Measurements from ENCODE around the gene DACT3. TPM values are rescaled to one million over a fixed set of nuclear protein-coding genes. Genes with fewer than 3 reads are reported as not detected.

DACT3 gene
- total RNA-seq, 1 donor from 2014 or later: 11.2 TPM

DNA sequence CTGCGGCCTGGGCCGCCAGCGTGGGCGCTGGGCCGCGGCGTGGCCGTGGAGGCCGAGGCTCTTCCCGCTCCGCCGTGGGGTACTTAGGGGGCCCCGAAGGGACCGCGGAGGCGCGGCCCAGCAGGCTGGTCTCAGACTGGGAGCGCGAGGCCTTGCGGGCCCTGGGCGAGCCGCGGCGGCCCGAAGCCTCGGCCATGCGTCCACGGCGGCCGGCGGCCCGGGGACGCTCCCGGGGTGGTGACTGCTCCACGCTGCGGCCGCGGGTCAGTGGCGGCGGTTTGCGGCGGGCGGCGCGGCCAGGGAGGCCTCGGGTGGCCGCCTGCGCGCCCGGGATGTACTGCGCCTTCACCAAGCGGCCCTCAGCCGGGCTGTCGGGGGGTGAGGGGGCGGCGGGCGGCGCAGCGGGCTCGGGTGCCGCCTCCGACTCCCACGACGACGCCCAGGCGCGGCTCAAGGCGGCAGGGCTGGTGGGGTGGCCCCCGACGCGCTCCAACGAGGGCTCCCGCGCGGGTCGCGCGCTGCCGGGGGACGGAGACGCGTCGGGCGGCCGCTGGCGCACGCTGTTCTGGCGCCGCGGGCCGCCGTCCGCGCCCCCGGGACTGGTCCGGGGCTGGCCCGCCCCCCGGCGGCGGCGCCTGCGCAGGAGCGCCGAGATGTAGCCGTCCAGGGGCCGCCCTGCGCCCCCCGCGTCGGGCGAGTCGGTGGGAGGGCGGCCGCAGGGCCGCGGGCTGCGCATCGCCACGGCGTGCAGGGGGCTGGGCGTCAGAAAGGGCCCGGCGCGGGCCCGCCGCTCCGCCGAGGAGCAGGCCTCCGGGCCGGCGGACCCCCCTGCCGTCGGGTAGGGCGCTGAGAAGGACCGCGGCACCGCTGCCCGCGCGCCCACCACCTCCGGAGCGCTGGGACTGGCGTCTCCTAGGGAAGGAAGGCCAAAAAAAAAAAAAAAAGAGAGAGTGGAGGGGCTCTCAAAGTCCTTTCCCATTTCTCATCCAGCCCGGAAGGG lies 11.7 kb downstream of the DACT3 start:
- peaks cover 6% of the 10 kb centered on the region for H3K36me3 Mint-ChIP-seq (ENCODE audit: unreplicated experiment)
- H3K4me1 Mint-ChIP-seq (ENCODE audit: unreplicated experiment): peaks cover under 1% of the 10 kb centered on the region
- no peak for DNase-seq (ENCODE audit: extremely low spot score, unreplicated experiment)
- TF ChIP-seq, protein P1, sequence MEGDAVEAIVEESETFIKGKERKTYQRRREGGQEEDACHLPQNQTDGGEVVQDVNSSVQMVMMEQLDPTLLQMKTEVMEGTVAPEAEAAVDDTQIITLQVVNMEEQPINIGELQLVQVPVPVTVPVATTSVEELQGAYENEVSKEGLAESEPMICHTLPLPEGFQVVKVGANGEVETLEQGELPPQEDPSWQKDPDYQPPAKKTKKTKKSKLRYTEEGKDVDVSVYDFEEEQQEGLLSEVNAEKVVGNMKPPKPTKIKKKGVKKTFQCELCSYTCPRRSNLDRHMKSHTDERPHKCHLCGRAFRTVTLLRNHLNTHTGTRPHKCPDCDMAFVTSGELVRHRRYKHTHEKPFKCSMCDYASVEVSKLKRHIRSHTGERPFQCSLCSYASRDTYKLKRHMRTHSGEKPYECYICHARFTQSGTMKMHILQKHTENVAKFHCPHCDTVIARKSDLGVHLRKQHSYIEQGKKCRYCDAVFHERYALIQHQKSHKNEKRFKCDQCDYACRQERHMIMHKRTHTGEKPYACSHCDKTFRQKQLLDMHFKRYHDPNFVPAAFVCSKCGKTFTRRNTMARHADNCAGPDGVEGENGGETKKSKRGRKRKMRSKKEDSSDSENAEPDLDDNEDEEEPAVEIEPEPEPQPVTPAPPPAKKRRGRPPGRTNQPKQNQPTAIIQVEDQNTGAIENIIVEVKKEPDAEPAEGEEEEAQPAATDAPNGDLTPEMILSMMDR (IDR thresholded peaks at IDR 0.05): no peak
- H3K27me3 Mint-ChIP-seq (ENCODE audit: unreplicated experiment): no peaks in the 10 kb centered on the region
- H3K4me3 Mint-ChIP-seq (ENCODE audit: unreplicated experiment): no peak overlapping the region
- H3K27ac Mint-ChIP-seq (ENCODE audit: unreplicated experiment): no peak overlapping the region
- no peaks in the 10 kb centered on the region for H3K9me3 Mint-ChIP-seq (ENCODE audit: unreplicated experiment)

DNA sequence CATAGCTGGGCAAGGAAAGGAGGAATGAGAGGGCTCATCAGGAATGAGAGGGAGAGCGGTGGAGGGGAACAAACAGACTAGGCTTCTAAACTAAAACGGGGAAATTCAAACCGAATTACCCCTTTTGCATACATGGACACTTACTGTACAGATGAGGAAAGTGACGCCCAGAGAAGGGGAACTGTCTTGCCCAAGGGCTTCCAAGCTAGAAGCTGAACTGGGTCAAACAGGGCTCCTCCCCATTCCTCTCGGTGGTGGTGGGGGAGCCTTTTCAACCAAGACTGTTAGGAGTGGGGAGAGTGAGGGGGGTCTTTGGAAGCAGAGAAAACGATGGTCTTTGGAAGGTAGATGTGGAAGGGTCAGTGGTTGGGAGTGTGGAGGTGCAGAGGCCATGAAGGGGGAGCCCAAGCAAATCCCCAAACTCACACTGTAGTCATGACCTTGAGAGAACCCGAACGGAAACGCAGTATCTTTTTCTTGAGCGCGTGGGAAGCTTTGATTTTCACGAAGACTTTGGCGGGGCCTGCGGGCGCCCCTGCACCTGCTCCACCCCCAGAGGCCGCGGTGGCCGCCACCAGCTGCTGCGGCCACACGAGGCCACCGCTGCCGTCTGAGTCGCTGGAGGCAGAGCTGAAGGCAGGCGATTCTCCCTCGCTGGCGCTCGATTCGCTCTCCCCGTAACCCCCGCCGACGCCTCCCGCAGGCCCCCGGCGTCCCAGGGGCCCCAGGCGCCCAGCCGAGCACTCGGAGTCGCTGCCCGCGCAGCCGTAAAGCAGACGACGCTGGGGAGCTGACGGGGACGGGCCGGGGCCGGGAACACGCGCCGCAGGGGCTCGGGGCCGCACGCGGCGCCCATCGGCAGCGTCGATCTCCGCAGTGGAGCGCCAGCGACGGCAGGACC lies 12.7 kb downstream of the DACT3 start:
- H3K27me3 Mint-ChIP-seq (ENCODE audit: unreplicated experiment): no peaks in the 10 kb centered on the region
- TF ChIP-seq, protein P1 (IDR thresholded peaks at IDR 0.05): no peak
- no peaks in the 10 kb centered on the region for H3K9me3 Mint-ChIP-seq (ENCODE audit: unreplicated experiment)
- peaks cover 6% of the 10 kb centered on the region for H3K36me3 Mint-ChIP-seq (ENCODE audit: unreplicated experiment)
- no peak for DNase-seq (ENCODE audit: extremely low spot score, unreplicated experiment)
- H3K27ac Mint-ChIP-seq (ENCODE audit: unreplicated experiment): no peak overlapping the region
- no peak overlapping the region for H3K4me3 Mint-ChIP-seq (ENCODE audit: unreplicated experiment)
- no peaks in the 10 kb centered on the region for H3K4me1 Mint-ChIP-seq (ENCODE audit: unreplicated experiment)

DNA sequence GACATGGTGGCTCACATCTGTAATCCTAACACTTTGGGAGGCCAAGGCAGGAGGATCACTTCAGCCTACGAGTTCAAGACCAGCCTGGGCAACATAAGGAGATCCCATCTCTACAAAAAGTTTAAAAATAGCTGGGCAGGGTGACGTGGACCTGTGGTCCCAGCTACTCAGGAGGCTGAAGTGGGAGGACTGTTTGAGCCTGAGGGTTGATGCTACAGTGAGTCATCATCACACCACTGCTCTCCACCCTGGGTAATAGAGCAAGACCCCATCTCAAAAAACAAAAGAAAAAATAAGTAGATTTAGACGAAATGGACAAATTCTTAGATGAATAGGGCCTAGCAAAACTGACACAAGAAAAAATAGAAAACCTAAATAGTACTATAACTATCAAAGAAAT lies 14.6 kb downstream of the DACT3 start:
- H3K27ac Mint-ChIP-seq (ENCODE audit: unreplicated experiment): no peak overlapping the region
- H3K36me3 Mint-ChIP-seq (ENCODE audit: unreplicated experiment): peaks cover 6% of the 10 kb centered on the region
- no peaks in the 10 kb centered on the region for H3K9me3 Mint-ChIP-seq (ENCODE audit: unreplicated experiment)
- TF ChIP-seq, protein P1 (IDR thresholded peaks at IDR 0.05): no peak
- no peaks in the 10 kb centered on the region for H3K4me1 Mint-ChIP-seq (ENCODE audit: unreplicated experiment)
- H3K27me3 Mint-ChIP-seq (ENCODE audit: unreplicated experiment): no peaks in the 10 kb centered on the region
- no peak for DNase-seq (ENCODE audit: extremely low spot score, unreplicated experiment)
- H3K4me3 Mint-ChIP-seq (ENCODE audit: unreplicated experiment): no peak overlapping the region

DNA sequence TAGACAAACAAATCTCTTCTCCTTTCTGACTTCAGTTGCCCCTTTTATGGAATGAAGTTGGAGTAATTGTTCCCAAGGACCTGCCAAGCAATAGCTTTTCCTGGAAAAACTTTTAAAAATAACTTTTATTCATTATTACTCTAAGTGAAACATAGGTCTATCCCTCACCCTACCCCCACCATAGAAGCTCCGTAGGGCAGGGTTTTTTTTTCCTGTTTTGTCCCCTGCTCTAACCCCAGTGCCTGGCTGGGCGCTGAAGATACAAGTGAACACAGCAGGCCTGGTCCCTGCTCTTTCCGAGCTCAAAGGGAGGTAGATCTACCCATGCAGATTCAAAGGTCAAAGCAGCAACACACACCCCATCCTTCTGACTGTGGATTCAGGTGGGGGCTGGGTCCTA lies 16.3 kb downstream of the DACT3 start:
- peaks cover 4% of the 10 kb centered on the region for H3K4me1 Mint-ChIP-seq (ENCODE audit: unreplicated experiment)
- no peak overlapping the region for H3K27ac Mint-ChIP-seq (ENCODE audit: unreplicated experiment)
- H3K4me3 Mint-ChIP-seq (ENCODE audit: unreplicated experiment): no peak overlapping the region
- TF ChIP-seq, protein P1 (IDR thresholded peaks at IDR 0.05): no peak
- H3K9me3 Mint-ChIP-seq (ENCODE audit: unreplicated experiment): no peaks in the 10 kb centered on the region
- no peak for DNase-seq (ENCODE audit: extremely low spot score, unreplicated experiment)
- H3K36me3 Mint-ChIP-seq (ENCODE audit: unreplicated experiment): peaks cover 6% of the 10 kb centered on the region
- no peaks in the 10 kb centered on the region for H3K27me3 Mint-ChIP-seq (ENCODE audit: unreplicated experiment)

Measured in osteocyte (in vitro differentiated cells).